Measurements from ENCODE around the gene EVA1A.

EVA1A gene

DNA sequence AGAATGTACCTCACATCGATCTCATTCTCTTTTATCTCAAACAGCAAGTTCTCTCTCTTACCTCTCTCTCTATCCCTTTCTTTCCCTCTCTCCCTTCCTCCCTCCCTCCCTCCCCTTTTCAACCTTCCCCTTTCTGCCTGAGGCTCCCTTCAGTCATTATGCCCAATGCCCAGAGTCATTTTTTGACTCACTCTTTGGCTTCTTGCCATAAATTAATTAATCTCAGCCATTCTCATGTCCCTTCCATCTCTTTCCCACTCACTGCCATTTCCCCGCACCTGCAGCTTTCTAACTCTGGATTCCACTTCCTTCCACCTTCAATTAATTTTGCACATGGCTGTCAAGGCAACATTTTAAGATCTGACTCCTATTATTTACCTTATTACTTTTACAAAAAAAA lies 60.1 kb downstream of the EVA1A start:
- no peak for DNase-seq (ENCODE audit: low read depth, low spot score)
- no peaks in the 10 kb centered on the region for H3K9me3 ChIP-seq (ENCODE audit: low read depth, low read length)
- H3K9ac ChIP-seq (ENCODE audit: insufficient read length): no peak overlapping the region
- no peaks in the 10 kb centered on the region for H3K36me3 ChIP-seq (ENCODE audit: insufficient read depth, low read length)
- H3K4me3 ChIP-seq: no peak overlapping the region
- no peak overlapping the region for H3K27ac ChIP-seq
- TF ChIP-seq FOXP2 (optimal IDR thresholded peaks at IDR 0.05; ENCODE audit: control extremely low read depth, extremely low read length, insufficient read depth) (no peak), POLR2AphosphoS5 (IDR thresholded peaks at IDR 0.05; ENCODE audit: borderline replicate concordance, low read depth, low read length) (no peak), EZH2 (IDR thresholded peaks at IDR 0.05) (no peak)

GRCh38 chr2:75499534-75499933 lies 61.2 kb downstream of the EVA1A start:
- Histone ChIP-seq H3K4me3 (no peak overlapping the region), H3K9me3 (ENCODE audit: low read depth, low read length) (no peaks in the 10 kb centered on the region), H3K9ac (ENCODE audit: insufficient read length) (no peak overlapping the region), H3K27ac (no peak overlapping the region), H3K36me3 (ENCODE audit: insufficient read depth, low read length) (no peaks in the 10 kb centered on the region)
- DNase-seq (ENCODE audit: low read depth, low spot score): no peak
- no peak for TF ChIP-seq FOXP2 (optimal IDR thresholded peaks at IDR 0.05; ENCODE audit: control extremely low read depth, extremely low read length, insufficient read depth)
- no peak for TF ChIP-seq EZH2 (IDR thresholded peaks at IDR 0.05)

DNA sequence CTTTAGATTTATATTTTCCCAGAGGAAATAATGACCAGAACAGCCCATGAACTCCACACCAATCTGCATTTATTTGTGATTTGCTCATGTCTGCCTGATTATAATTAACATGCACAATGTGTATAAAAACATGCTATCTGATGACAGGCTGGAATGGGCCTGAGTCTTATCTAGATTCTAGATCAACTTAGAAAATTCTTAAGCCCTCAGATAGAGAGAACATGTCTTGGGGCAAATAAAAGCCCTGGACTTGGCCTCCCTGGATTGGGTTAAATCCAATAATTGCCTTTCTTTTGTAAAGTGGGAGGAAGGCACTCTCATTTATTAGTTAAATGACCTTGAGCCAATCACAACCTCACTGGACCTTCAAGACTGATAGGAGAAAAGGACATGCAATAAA lies 61.8 kb downstream of the EVA1A start:
- no peaks in the 10 kb centered on the region for H3K36me3 ChIP-seq (ENCODE audit: insufficient read depth, low read length)
- TF ChIP-seq FOXP2 (optimal IDR thresholded peaks at IDR 0.05; ENCODE audit: control extremely low read depth, extremely low read length, insufficient read depth) (no peak), EZH2 (IDR thresholded peaks at IDR 0.05) (no peak), POLR2AphosphoS5 (IDR thresholded peaks at IDR 0.05; ENCODE audit: borderline replicate concordance, low read depth, low read length) (no peak)
- no peak for DNase-seq (ENCODE audit: low read depth, low spot score)
- no peak overlapping the region for H3K27ac ChIP-seq
- H3K9ac ChIP-seq (ENCODE audit: insufficient read length): no peak overlapping the region
- no peak overlapping the region for H3K4me3 ChIP-seq
- H3K9me3 ChIP-seq (ENCODE audit: low read depth, low read length): no peaks in the 10 kb centered on the region

GRCh38 chr2:75497256-75497655 lies 63.5 kb downstream of the EVA1A start:
- no peak for TF ChIP-seq POLR2AphosphoS5 (IDR thresholded peaks at IDR 0.05; ENCODE audit: borderline replicate concordance, low read depth, low read length)
- TF ChIP-seq FOXP2 (optimal IDR thresholded peaks at IDR 0.05; ENCODE audit: control extremely low read depth, extremely low read length, insufficient read depth): no peak
- TF ChIP-seq EZH2 (IDR thresholded peaks at IDR 0.05): no peak
- H3K36me3 ChIP-seq (ENCODE audit: insufficient read depth, low read length): no peaks in the 10 kb centered on the region
- no peak overlapping the region for H3K27ac ChIP-seq
- H3K4me3 ChIP-seq: no peak overlapping the region
- no peak overlapping the region for H3K9ac ChIP-seq (ENCODE audit: insufficient read length)
- no peaks in the 10 kb centered on the region for H3K9me3 ChIP-seq (ENCODE audit: low read depth, low read length)
- no peak for DNase-seq (ENCODE audit: low read depth, low spot score)

DNA sequence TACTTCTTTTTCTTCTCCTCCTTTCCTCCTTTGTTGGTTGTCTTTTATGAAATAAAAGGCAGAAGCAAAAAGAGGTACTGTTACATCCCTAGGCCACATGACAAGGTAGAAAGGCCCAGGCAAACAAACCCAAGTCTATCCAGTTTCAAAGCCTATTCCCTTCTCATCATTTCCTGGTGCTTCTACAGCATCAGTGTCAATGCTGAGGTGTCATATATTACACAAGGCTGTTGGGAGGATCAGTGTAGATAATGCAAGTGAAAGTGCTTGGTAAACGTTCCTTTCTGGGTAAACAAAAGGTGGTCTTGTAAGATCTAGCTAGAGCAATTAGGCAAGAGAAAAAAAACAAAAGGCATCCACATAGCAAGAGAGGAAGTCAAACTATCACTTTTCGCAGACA lies 64.9 kb downstream of the EVA1A start:
- no peak for DNase-seq (ENCODE audit: low read depth, low spot score)
- Histone ChIP-seq H3K9me3 (ENCODE audit: low read depth, low read length) (no peaks in the 10 kb centered on the region), H3K9ac (ENCODE audit: insufficient read length) (no peak overlapping the region), H3K4me3 (no peak overlapping the region), H3K27ac (no peak overlapping the region), H3K36me3 (ENCODE audit: insufficient read depth, low read length) (no peaks in the 10 kb centered on the region)
- TF ChIP-seq POLR2AphosphoS5 (IDR thresholded peaks at IDR 0.05; ENCODE audit: borderline replicate concordance, low read depth, low read length): no peak
- TF ChIP-seq EZH2 (IDR thresholded peaks at IDR 0.05): no peak
- no peak for TF ChIP-seq FOXP2 (optimal IDR thresholded peaks at IDR 0.05; ENCODE audit: control extremely low read depth, extremely low read length, insufficient read depth)

DNA sequence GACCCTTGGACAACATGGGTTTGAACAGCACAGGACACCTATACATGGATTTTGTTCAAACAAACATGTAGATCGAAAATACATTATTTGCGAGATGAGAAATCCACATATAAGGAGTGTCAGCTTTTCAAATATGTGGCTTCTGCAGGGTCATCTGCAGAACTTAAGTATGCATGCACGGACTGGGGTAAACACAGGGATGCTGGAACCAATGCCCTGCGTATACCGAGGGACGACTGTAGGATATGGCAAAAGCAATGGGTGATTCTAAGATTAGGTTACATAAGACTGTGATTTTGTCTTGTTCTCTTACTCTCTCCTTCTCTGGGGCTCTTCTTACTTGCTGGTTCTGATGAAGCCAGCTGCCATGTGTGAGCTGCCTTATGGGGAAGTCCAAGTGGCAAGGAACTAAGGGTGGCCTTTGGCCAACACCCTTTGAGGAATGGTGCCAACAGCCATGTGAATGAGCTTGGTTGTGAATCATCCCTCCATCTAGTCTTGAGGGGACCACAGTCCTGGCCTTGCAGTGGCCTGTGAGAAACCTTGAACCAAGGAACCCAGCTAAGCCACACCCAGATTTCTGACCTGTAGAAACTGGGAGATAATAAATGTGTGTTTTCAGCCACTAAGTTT lies 66.5 kb downstream of the EVA1A start:
- Histone ChIP-seq H3K9me3 (ENCODE audit: low read depth, low read length) (no peaks in the 10 kb centered on the region), H3K27ac (no peak overlapping the region), H3K36me3 (ENCODE audit: insufficient read depth, low read length) (no peaks in the 10 kb centered on the region), H3K9ac (ENCODE audit: insufficient read length) (no peak overlapping the region), H3K4me3 (no peak overlapping the region)
- TF ChIP-seq POLR2AphosphoS5 (IDR thresholded peaks at IDR 0.05; ENCODE audit: borderline replicate concordance, low read depth, low read length): no peak
- no peak for TF ChIP-seq FOXP2 (optimal IDR thresholded peaks at IDR 0.05; ENCODE audit: control extremely low read depth, extremely low read length, insufficient read depth)
- TF ChIP-seq EZH2 (IDR thresholded peaks at IDR 0.05): no peak
- DNase-seq (ENCODE audit: low read depth, low spot score): no peak

GRCh38 chr2:75493230-75493629 lies 67.5 kb downstream of the EVA1A start:
- Histone ChIP-seq H3K36me3 (ENCODE audit: insufficient read depth, low read length) (no peaks in the 10 kb centered on the region), H3K4me3 (no peak overlapping the region), H3K27ac (no peak overlapping the region), H3K9ac (ENCODE audit: insufficient read length) (no peak overlapping the region), H3K9me3 (ENCODE audit: low read depth, low read length) (no peaks in the 10 kb centered on the region)
- DNase-seq (ENCODE audit: low read depth, low spot score): no peak
- TF ChIP-seq POLR2AphosphoS5 (IDR thresholded peaks at IDR 0.05; ENCODE audit: borderline replicate concordance, low read depth, low read length): no peak
- no peak for TF ChIP-seq EZH2 (IDR thresholded peaks at IDR 0.05)
- TF ChIP-seq FOXP2 (optimal IDR thresholded peaks at IDR 0.05; ENCODE audit: control extremely low read depth, extremely low read length, insufficient read depth): no peak

GRCh38 chr2:75491129-75491753 lies 69.5 kb downstream of the EVA1A start:
- DNase-seq (ENCODE audit: low read depth, low spot score): no peak
- H3K9me3 ChIP-seq (ENCODE audit: low read depth, low read length): no peaks in the 10 kb centered on the region
- H3K27ac ChIP-seq: no peak overlapping the region
- H3K9ac ChIP-seq (ENCODE audit: insufficient read length): no peak overlapping the region
- no peaks in the 10 kb centered on the region for H3K36me3 ChIP-seq (ENCODE audit: insufficient read depth, low read length)
- TF ChIP-seq FOXP2 (optimal IDR thresholded peaks at IDR 0.05; ENCODE audit: control extremely low read depth, extremely low read length, insufficient read depth) (no peak), EZH2 (IDR thresholded peaks at IDR 0.05) (no peak), POLR2AphosphoS5 (IDR thresholded peaks at IDR 0.05; ENCODE audit: borderline replicate concordance, low read depth, low read length) (no peak)
- H3K4me3 ChIP-seq: no peak overlapping the region

DNA sequence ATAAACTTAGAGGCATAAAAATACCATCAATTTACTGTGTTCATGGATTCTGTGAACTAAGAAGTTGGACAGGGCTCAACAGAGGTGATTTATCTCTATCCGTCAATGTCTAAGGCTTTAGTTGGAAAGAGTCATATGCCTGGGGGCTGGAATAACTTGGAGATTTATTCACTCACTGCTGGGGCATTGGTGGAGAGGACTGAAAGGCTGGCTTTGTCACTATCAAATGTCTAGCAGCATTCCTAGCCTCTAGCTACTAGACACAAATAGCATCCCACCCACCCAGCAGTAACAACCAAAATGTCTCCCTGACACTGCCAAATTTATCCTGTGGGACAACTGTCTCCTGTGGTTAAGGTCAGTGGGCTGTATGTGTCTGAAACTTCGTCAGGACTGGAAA lies 71.0 kb downstream of the EVA1A start:
- no peak for DNase-seq (ENCODE audit: low read depth, low spot score)
- TF ChIP-seq FOXP2 (optimal IDR thresholded peaks at IDR 0.05; ENCODE audit: control extremely low read depth, extremely low read length, insufficient read depth): no peak
- TF ChIP-seq EZH2 (IDR thresholded peaks at IDR 0.05): no peak
- TF ChIP-seq POLR2AphosphoS5 (IDR thresholded peaks at IDR 0.05; ENCODE audit: borderline replicate concordance, low read depth, low read length): no peak
- Histone ChIP-seq H3K4me3 (no peak overlapping the region), H3K36me3 (ENCODE audit: insufficient read depth, low read length) (no peaks in the 10 kb centered on the region), H3K27ac (no peak overlapping the region), H3K9me3 (ENCODE audit: low read depth, low read length) (no peaks in the 10 kb centered on the region), H3K9ac (ENCODE audit: insufficient read length) (no peak overlapping the region)

Measured in SK-N-MC (cell line).